ENCODE results near the gene WDR27.

GRCh38 chr6:169487579-169488436 lies 214.0 kb downstream of the WDR27 start:
- TF ChIP-seq CTCF (IDR thresholded peaks at IDR 0.05; ENCODE audit: insufficient read depth, low read length, poor library complexity, severe bottlenecking), result no peak
- no peak for TF ChIP-seq EZH2phosphoT487 (conservative IDR thresholded peaks at IDR 0.05; ENCODE audit: low read length)
